ENCODE measurements around the gene SEMA4D.

GRCh38 chr9:89525446-89526374 lies 27.8 kb upstream of the SEMA4D start:
- TF ChIP-seq CTCF (IDR thresholded peaks at IDR 0.05) (no peak), POLR2A (IDR thresholded peaks at IDR 0.05) (no peak)
